Measurements from ENCODE around the gene RPL37A.

DNA sequence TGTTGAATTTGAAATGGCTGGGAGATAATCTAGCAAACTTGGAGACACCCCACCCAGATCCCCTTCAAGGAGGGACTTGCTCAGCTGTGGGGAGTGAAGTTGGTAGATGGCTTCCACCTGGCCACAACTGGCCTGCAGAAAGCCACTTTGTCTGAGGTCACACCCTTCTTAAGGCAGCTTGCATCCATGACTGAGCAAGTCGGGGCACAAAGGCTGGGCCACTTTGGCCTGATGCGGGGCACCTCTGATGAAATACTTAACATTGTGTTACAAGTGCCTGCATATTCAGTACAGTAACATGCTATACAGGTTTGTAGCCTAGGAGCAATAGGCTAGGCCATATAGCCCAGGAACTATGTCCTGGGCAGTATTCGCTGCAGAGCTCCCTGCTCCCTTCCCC, 13.4 kb upstream of the RPL37A start:
- TF ChIP-seq SUZ12 (IDR thresholded peaks at IDR 0.05; ENCODE audit: extremely low read depth, insufficient read depth, insufficient read length) (no peak), ZNF274 (IDR thresholded peaks at IDR 0.05; ENCODE audit: low read depth, low read length) (no peak), YY1 (IDR thresholded peaks at IDR 0.05; ENCODE audit: insufficient read depth, insufficient read length) (no peak)
